Ishikawa (cell line): ENCODE results near the gene PLXNA4.

Source experiments
- CEBPB ChIP-seq: IDR thresholded peaks from 2 replicates; pipeline ENCODE4 v1.6.1; 2012
- EGR1 ChIP-seq: IDR thresholded peaks from 2 replicates; pipeline ENCODE4 v1.6.1; 2012
- EP300 ChIP-seq: IDR thresholded peaks from 2 replicates; pipeline ENCODE4 v1.6.1; 2012; ENCODE audit warnings: borderline replicate concordance
- TAF1 ChIP-seq: IDR thresholded peaks from 2 replicates; pipeline ENCODE4 v1.6.1; 2012; ENCODE audit warnings: low read depth, mild to moderate bottlenecking
- TCF12 ChIP-seq: IDR thresholded peaks from 2 replicates; pipeline ENCODE4 v1.6.1; 2012; ENCODE audit warnings: low read depth
- ZBTB7A ChIP-seq: IDR thresholded peaks from 2 replicates; pipeline ENCODE4 v1.6.1; 2012; ENCODE audit warnings: low read depth
- TF ChIP-seq, protein P1 (sequence below): IDR thresholded peaks from 2 replicates; pipeline ENCODE4 v1.6.1; 2012

DNA sequence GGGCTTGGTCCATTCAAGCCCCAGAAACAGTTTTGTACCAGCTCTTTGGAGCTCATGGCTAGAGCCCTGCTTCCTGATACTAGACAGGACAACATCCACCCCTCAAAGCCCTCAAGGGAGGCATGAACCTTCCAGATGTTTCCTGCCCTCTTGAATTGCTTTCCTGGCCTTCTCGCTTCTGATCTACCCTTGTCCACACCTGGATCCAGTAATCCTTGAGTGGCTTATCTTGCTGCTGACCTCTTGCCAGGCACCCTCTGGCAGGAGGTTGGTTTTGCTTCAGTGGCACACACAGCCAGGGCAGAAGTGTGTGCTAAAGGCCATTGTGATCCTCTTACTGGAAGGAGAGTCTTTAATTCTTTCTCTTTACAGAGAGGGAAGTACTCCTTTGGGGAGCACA is 495.8 kb downstream of the PLXNA4 start:
- TF ChIP-seq ZBTB7A (no peak), EGR1 (no peak), TCF12 (no peak), TAF1 (no peak), CEBPB (no peak), EP300 (no peak)
- TF ChIP-seq, protein P1, sequence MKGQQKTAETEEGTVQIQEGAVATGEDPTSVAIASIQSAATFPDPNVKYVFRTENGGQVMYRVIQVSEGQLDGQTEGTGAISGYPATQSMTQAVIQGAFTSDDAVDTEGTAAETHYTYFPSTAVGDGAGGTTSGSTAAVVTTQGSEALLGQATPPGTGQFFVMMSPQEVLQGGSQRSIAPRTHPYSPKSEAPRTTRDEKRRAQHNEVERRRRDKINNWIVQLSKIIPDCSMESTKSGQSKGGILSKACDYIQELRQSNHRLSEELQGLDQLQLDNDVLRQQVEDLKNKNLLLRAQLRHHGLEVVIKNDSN: no peak
